ENCODE measurements around the gene GET3.
A peak's percentile ranks its signal among the peaks of the same experiment; 100 is the strongest.
"Not testable (repeated sequence)": the region's sequence is repeated elsewhere in the genome, so short reads cannot be mapped to it uniquely, and the experiment has no call there.

GET3 gene

GRCh38 chr19:12711187-12711586 is 26.1 kb upstream of the GET3 start:
- H3K4me3 ChIP-seq (ENCODE audit: low read depth, low read length) = no peak overlapping the region
- POLR2A ChIA-PET = no interaction called here
- CTCF ChIA-PET = interaction anchor here (1.1 to 7.2 kb wide), 5 partner anchors 11 to 135 kb away, joined by 3 to 46 read pairs (median 11); partner anchors contain the start of gene FBXW9
- TF ChIP-seq CTCF (IDR thresholded peaks at IDR 0.05; ENCODE audit: insufficient read depth, low read length, missing control alignments) = no peak
- DNase-seq (ENCODE audit: low read depth, low spot score) = no peak

DNA sequence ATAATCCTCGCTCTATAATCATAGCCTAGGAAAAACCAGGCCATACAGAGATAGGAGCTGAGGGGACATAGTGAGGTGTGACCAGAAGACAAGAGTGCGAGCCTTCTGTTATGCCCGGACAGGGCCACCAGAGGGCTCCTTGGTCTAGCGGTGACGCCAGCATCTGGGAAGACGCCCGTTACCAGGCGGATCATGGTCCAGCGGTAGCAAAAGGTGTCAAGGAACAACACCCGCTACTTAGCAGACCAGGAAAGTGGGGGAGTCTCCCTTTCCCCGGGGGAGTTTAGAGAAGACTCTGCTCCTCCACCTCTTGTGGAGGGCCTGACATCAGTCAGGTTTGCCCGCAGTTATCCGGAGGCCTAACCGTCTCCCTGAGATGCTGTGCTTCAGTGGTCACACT is 25.2 kb upstream of the GET3 start:
- ChIA-PET POLR2A (interaction anchor here (1.1 kb wide), 1 partner anchor 25 kb away, joined by 3 read pairs; the partner anchor contains the start of gene GET3), CTCF (interaction anchor here (0.6 to 7.2 kb wide), 5 partner anchors 10 to 135 kb away, joined by 3 to 46 read pairs (median 11); partner anchors contain the start of genes FBXW9 and TNPO2)

GRCh38 chr19:12713304-12713703 is 24.0 kb upstream of the GET3 start:
- DNase-seq (ENCODE audit: low read depth, low spot score); H3K4me3 ChIP-seq (ENCODE audit: low read depth, low read length): not testable (repeated sequence)
- POLR2A ChIA-PET = interaction anchor here (1.1 kb wide), 1 partner anchor 24 kb away, joined by 3 read pairs; the partner anchor contains the start of gene GET3
- CTCF ChIA-PET = interaction anchor here (0.7 to 7.2 kb wide), 10 partner anchors 8 to 133 kb away, joined by 3 to 46 read pairs (median 8); partner anchors contain the start of genes FBXW9 and TNPO2

More for the DNA sequence above, 25.2 kb upstream of the GET3 start:
- not testable (repeated sequence) for H3K4me3 ChIP-seq (ENCODE audit: low read depth, low read length); DNase-seq (ENCODE audit: low read depth, low spot score)

DNA sequence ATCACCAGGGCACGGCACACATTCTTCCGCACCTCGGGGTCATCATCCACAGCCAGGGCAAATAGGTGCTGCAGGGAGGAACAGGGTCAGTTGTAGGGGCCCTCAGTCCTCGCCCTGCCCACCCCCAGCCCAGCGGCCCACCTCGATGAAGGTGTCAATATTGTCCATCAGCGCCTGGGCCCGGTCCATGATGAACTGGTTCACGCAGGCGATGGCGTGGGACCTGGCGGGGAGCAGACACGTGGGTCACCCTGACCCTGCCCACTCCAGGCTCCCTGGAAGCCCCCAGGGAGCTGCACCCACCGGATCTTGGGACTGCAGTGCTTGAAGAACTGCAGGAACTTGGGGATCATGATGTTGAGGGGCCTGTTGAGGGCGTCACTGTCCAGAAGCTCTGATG is 22.2 kb upstream of the GET3 start:
- H3K4me3 ChIP-seq (ENCODE audit: low read depth, low read length) = no peak overlapping the region
- ChIA-PET CTCF (interaction anchor here (0.8 to 7.2 kb wide), 6 partner anchors 8 to 131 kb away, joined by 3 to 46 read pairs (median 8); partner anchors contain the start of gene TNPO2), POLR2A (no interaction called here)
- TF ChIP-seq CTCF (IDR thresholded peaks at IDR 0.05; ENCODE audit: insufficient read depth, low read length, missing control alignments) = no peak
- no peak for DNase-seq (ENCODE audit: low read depth, low spot score)

GRCh38 chr19:12715929-12716328 is 21.4 kb upstream of the GET3 start:
- no peak overlapping the region for H3K4me3 ChIP-seq (ENCODE audit: low read depth, low read length)
- DNase-seq (ENCODE audit: low read depth, low spot score) = no peak
- no peak for TF ChIP-seq CTCF (IDR thresholded peaks at IDR 0.05; ENCODE audit: insufficient read depth, low read length, missing control alignments)
- ChIA-PET POLR2A (no interaction called here), CTCF (interaction anchor here (0.6 to 7.2 kb wide), 7 partner anchors 10 to 731 kb away, joined by 3 to 46 read pairs (median 4); no protein-coding TSS in a partner anchor)

DNA sequence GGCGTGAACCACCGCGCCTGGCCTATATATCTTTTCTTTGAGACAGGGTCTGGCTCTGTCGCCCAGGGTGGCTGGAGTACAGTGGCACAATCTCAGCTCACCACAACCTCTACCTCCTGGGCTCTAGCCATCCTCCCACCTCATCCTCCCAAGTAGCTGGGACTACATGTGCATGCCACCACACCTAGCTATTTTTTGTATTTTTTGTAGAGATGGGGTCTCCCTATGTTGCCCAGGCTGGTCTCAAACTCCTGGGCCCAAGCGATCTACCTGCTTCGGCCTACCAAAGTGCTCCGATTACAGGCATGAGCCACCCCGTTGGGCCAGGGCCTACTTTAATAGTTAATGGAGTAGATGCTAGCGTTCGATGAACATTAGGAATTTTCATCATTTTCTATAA is 17.0 kb upstream of the GET3 start:
- no peak for TF ChIP-seq CTCF (IDR thresholded peaks at IDR 0.05; ENCODE audit: insufficient read depth, low read length, missing control alignments)
- peak overlapping the region; percentile 80 for H3K4me3 ChIP-seq (ENCODE audit: low read depth, low read length)
- POLR2A ChIA-PET = interaction anchor here (0.6 to 5.4 kb wide), 3 partner anchors 14 to 72 kb away, joined by 4 to 33 read pairs (median 6); partner anchors contain the start of genes JUNB and TRIR
- CTCF ChIA-PET = interaction anchor here (1.1 to 4.8 kb wide), 4 partner anchors 13 to 76 kb away, joined by 3 to 31 read pairs (median 6); partner anchors contain the start of gene TRIR
- DNase-seq (ENCODE audit: low read depth, low spot score) = no peak

DNA sequence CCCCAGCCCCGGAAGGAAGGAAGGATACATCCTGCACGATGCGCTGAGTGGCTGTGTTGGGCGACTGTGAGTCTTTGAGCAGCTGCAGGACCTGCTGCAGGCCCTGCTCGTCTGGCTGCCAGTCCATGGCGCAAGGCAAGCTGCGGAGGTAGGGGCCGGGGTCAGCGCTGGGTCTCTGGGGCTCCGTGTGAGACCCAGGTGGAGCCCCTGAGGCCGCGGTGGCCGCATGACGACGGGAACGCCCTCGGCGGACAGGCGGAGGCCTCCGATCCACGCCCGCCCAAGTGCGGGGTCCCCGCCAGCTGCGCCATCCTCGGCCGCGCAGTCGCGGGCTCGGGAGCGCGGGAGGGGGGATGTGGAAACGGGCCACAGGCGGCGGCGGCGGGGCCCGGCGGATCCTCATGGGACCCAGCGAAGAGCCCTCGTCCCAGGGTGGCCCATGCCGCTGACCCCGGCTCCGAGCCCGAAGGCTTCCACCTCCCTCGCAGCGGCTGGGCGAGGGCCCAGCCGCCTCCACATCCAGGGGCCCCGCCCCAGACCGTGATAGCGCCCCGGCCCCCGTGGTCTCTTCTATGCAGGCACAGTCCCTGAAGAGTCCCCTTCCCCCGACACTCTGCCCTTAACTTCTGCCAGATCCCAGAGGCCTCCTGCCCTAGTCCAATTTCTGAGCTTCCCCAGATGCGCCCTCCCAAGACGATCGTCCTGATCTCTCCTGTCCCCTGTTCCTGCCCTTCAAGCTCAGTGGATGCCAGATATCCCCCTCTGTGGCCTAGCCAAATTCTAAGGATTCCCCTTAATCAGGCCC is 16.2 kb upstream of the GET3 start:
- H3K4me3 ChIP-seq (ENCODE audit: low read depth, low read length) = peak overlapping the region; percentile 80
- ChIA-PET CTCF (interaction anchor here (0.7 to 4.8 kb wide), 11 partner anchors 8 to 127 kb away, joined by 3 to 31 read pairs (median 5); partner anchors contain the start of gene TRIR), POLR2A (interaction anchor here (0.6 to 5.4 kb wide), 6 partner anchors 13 to 71 kb away, joined by 4 to 33 read pairs (median 6); partner anchors contain the start of genes DHPS, GET3, JUNB and TRIR)
- no peak for TF ChIP-seq CTCF (IDR thresholded peaks at IDR 0.05; ENCODE audit: insufficient read depth, low read length, missing control alignments)
- DNase-seq (ENCODE audit: low read depth, low spot score) = no peak
